ENCODE data around the gene HERC2.
"Not testable (repeated sequence)": the region's sequence is repeated elsewhere in the genome, so short reads cannot be mapped to it uniquely, and the experiment has no call there.

HERC2 gene

GRCh38 chr15:28322129-28322588 is at the start of gene HERC2:
Gene HERC2 (minus strand): TSS chr15:28322179. CDS start chr15:28321433, 746 bp downstream.
- not testable (repeated sequence) for DNase-seq (ENCODE audit: low spot score)

- not testable (repeated sequence) for DNase-seq (ENCODE audit: low spot score)
Measured at GRCh38 chr15:28365502-28365901, 43.5 kb upstream of the HERC2 start.

GRCh38 chr15:28357984-28358383 is 36.0 kb upstream of the HERC2 start, which contains the start of gene GOLGA6L24:
Gene GOLGA6L24 (minus strand): TSS chr15:28358084. CDS start chr15:28358023, 61 bp downstream.
- DNase-seq (ENCODE audit: low spot score), result not testable (repeated sequence)

- not testable (repeated sequence) for DNase-seq (ENCODE audit: low spot score)
Measured at GRCh38 chr15:28321358-28322078, 461 bp downstream of the HERC2 start.

- not testable (repeated sequence) for DNase-seq (ENCODE audit: low spot score)
Measured at GRCh38 chr15:28319725-28320124, 2.3 kb downstream of the HERC2 start.

- not testable (repeated sequence) for DNase-seq (ENCODE audit: low spot score)
Measured at GRCh38 chr15:28318828-28319227, 3.2 kb downstream of the HERC2 start.

GRCh38 chr15:28318122-28318521 is 3.9 kb downstream of the HERC2 start:
- not testable (repeated sequence) for DNase-seq (ENCODE audit: low spot score)

- not testable (repeated sequence) for DNase-seq (ENCODE audit: low spot score)
Measured at GRCh38 chr15:28316958-28317357, 5.0 kb downstream of the HERC2 start.

- DNase-seq (ENCODE audit: low spot score), result not testable (repeated sequence)
Measured at GRCh38 chr15:28310454-28310853, 11.5 kb downstream of the HERC2 start.

GRCh38 chr15:28308718-28309117 is 13.3 kb downstream of the HERC2 start:
- not testable (repeated sequence) for DNase-seq (ENCODE audit: low spot score)

- not testable (repeated sequence) for DNase-seq (ENCODE audit: low spot score)
Measured at GRCh38 chr15:28305700-28306099, 16.3 kb downstream of the HERC2 start.

- DNase-seq (ENCODE audit: low spot score), result not testable (repeated sequence)
Measured at GRCh38 chr15:28297434-28297833, 24.5 kb downstream of the HERC2 start.

- not testable (repeated sequence) for DNase-seq (ENCODE audit: low spot score)
Measured at GRCh38 chr15:28296814-28297213, 25.2 kb downstream of the HERC2 start.

- not testable (repeated sequence) for DNase-seq (ENCODE audit: low spot score)
Measured at GRCh38 chr15:28295009-28295563, 26.9 kb downstream of the HERC2 start.

- not testable (repeated sequence) for DNase-seq (ENCODE audit: low spot score)
Measured at GRCh38 chr15:28294560-28294959, 27.4 kb downstream of the HERC2 start.

GRCh38 chr15:28289694-28290463 is 32.1 kb downstream of the HERC2 start:
- no peak for DNase-seq (ENCODE audit: low spot score)

GRCh38 chr15:28288830-28289693 is 32.9 kb downstream of the HERC2 start:
- DNase-seq (ENCODE audit: low spot score), result not testable (repeated sequence)

GRCh38 chr15:28286659-28287058 is 35.3 kb downstream of the HERC2 start:
- DNase-seq (ENCODE audit: low spot score), result not testable (repeated sequence)

GRCh38 chr15:28286031-28286430 is 35.9 kb downstream of the HERC2 start:
- DNase-seq (ENCODE audit: low spot score), result no peak

- DNase-seq (ENCODE audit: low spot score), result no peak
Measured at GRCh38 chr15:28281876-28282275, 40.1 kb downstream of the HERC2 start.

GRCh38 chr15:28274635-28275034 is 47.3 kb downstream of the HERC2 start:
- DNase-seq (ENCODE audit: low spot score), result no peak

All from hepatic stellate cell (primary cell).